HG03196 (cell line): ENCODE results near the gene ZNF624.
"Not testable (repeated sequence)": the region's sequence is repeated elsewhere in the genome, so short reads cannot be mapped to it uniquely, and the experiment has no call there.

Experiments used
- ATAC-seq: cut with Tn5 transposase; IDR thresholded peaks from one replicate; pipeline ENCODE4 v1.9.1; 2021; ENCODE audit not compliant: unreplicated experiment

ZNF624 gene

DNA sequence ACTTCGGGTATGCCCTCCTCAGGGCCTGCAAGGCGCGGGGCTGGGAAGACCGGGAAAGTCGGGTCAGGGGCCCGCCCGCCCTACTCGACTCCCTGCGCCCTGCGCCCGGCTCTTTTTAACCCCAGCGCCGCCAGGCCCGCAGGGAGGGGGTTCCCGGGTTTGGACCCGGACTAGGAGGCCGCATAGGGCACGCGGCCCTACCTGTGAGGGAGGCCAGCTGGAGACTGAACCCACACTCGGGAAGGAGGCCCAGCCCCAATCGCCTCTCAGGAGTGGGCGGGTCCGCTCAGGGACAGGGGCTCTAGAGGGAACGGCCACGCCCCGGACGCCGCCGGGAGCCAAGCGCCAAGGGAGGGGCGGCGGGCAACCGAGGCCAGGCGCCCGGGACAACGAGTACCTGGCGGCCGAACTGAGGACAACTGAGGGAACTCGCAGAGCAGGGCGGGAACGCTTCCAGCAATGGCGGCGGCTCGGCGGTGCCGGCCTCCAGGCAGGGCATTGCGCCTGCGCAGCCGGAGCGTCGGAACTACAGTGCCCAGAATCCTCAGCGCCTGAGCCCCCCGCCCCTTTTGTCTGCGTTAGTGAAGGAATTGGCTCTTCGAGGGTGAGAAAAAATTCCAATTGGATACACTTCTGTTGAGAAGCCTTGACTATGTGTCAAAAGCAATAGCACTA lies at the start of gene ZNF624:
Gene ZNF624, minus strand, starts transcription at position 484 of the 675 bp plus-strand sequence.
- ATAC-seq: peak; percentile 94

GRCh38 chr17:16697603-16698002 lies 44.0 kb upstream of the ZNF624 start:
- not testable (repeated sequence) for ATAC-seq

GRCh38 chr17:16690447-16690846 lies 36.8 kb upstream of the ZNF624 start:
- ATAC-seq: not testable (repeated sequence)

- ATAC-seq: not testable (repeated sequence)
These were observed 36.2 kb upstream of the ZNF624 start, which contains the start of gene CCDC144A for GRCh38 chr17:16689731-16690281. Gene CCDC144A, plus strand, starts transcription at chr17:16690241. Its CDS starts 160 bp downstream, at chr17:16690401.

DNA sequence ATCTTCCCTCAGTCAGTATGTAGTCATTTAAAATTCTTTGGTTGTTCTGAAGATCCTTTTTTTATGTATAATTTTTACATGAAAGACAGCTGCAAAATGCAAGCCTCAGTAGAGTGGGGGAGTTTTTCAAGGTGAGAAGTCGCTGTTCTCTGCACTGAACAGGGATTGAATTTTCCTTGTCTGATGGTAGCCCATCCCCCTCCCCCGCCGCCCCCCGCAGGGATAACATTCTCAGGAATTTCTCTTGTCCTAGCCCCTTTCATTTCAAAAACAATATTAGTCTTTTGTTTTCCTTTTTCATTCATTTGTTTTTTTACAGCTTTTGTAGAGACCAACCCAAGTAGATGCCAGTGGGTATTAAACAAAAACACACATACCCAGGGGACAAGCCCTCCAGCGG lies 33.5 kb upstream of the ZNF624 start:
- ATAC-seq: not testable (repeated sequence)

GRCh38 chr17:16686019-16686418 lies 32.4 kb upstream of the ZNF624 start:
- ATAC-seq: not testable (repeated sequence)

GRCh38 chr17:16683290-16684138 lies 29.9 kb upstream of the ZNF624 start:
- not testable (repeated sequence) for ATAC-seq

DNA sequence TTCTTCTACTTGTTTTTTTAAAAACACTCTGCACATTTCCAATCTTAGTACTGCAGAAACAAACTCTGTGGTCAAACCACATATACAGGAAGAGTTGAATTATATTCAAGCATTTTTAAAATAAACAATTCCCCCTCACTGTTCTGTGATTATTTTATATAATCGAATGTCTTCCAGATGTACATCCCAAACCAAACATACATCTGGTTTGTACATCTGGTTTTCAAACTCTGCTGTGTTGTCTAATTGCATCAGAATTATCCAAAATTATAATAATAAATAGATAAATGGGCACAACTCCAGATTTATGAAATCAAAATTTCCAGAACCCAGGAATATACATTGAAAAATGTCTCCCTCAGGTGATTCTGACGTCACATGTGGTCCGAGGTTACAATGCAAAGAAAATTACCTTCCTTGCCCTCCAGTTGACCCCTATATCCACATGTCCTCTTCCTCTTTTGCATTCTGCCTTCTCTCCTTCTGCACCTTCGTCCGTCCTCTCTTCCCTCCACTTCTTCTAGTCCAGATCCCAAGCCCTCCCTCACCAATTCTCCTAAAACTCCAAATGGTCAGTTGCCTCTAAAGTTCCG lies 23.1 kb upstream of the ZNF624 start:
- no peak for ATAC-seq

- not testable (repeated sequence) for ATAC-seq
These were observed 13.4 kb upstream of the ZNF624 start for GRCh38 chr17:16666907-16667636.

- not testable (repeated sequence) for ATAC-seq
These were observed 12.9 kb upstream of the ZNF624 start for GRCh38 chr17:16666553-16666906.

DNA sequence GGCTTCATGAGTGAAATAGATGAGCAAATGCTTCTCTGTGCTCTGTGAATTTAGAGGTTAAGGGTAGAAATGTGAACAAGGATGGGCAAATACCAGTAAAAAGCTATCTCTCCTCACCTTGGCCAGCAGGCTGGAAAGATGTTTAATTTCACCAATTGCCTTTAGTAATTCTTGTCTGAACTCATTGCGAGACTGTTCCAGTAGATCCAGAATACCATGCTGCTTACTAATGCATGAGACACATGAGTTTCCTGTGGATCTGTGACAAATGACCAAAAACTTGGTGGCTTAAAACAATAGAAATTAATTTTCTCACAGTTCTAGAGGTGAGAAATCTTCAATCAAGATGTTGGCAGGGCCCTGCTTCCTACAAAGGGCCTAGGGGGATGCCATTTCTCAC lies 9.3 kb upstream of the ZNF624 start:
- ATAC-seq: no peak

GRCh38 chr17:16661217-16661616 lies 7.6 kb upstream of the ZNF624 start:
- ATAC-seq: no peak

DNA sequence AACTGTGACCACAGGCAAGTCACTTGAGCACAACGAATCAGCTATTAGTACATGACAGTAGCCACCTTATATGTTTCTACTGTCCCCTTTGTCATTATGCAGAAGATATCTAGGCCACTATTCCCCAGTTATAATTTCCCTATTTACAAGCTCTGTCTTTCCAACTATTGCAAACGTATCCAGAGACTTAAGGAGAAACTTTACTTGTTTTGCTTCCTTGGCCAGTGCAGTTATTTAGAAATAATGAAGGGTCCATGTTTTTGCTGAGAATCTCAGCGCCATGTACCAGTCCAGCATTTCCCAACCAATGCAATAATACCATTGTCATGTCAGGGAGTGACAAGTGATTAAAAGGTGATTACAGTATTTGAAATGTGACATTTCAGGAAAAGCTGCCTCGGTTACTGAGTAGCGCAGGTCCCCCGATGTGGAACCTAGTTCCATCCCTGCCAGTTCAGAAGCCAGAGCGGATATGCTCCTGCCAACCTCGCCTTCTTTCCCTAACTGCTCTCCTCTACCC lies 743 bp downstream of the ZNF624 start:
- no peak for ATAC-seq

- ATAC-seq: no peak
These were observed 1.4 kb downstream of the ZNF624 start for GRCh38 chr17:16652252-16652651.

DNA sequence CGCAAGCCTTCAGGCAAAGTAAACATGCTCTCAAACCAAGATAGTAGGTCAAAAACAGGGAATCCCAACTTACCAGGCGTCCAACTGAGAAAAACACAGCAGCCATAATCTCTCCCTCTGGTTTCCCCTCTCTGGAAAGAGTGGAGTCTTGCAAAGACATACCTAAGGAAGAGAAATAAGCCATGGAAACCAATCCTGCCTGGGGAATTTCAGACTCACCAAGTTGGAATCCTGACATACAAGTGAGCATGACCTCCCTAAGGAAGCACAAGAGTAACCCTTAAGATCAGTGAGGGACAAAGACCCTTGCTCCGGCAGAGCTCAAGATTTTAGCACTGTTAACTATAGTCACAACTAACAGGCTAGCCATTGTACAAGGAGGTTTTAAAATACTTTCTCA lies 4.1 kb downstream of the ZNF624 start:
- no peak for ATAC-seq

DNA sequence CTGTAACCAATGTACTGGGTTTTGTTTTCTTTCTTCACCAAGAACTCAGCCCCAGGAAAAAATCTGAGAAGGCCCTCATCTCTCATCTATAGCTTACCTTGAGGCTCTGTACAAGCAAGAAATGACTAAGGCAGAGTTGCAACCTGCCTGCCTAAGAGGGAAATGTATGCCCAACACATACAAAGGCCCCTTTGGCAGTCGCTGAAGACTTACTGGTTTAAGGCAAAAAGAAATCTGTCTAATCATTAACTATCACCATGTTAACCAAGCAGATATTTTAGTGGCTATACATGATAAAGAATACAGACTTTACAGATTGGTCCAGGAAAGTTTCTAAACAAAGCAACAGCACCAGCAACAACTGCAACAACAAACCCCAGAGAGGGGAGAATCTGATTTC lies 14.2 kb downstream of the ZNF624 start:
- ATAC-seq: no peak

DNA sequence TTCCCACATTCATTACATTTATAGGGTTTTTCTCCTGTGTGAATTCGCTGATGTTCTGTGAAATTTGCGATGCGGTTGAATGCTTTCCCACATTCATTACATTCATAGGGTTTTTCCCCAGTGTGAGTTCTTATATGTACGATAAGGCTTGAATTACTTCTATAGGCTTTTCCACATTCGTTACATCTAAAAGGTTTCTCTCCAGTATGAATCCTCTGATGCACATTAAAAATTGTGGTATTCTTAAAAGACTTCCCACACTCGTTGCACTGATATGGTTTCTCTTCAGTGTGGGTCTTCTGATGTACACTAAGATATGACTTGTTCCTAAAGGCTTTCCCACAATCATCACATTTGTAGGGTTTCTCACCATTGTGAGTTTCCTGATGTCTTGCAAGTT lies 30.4 kb downstream of the ZNF624 start:
- ATAC-seq: no peak

DNA sequence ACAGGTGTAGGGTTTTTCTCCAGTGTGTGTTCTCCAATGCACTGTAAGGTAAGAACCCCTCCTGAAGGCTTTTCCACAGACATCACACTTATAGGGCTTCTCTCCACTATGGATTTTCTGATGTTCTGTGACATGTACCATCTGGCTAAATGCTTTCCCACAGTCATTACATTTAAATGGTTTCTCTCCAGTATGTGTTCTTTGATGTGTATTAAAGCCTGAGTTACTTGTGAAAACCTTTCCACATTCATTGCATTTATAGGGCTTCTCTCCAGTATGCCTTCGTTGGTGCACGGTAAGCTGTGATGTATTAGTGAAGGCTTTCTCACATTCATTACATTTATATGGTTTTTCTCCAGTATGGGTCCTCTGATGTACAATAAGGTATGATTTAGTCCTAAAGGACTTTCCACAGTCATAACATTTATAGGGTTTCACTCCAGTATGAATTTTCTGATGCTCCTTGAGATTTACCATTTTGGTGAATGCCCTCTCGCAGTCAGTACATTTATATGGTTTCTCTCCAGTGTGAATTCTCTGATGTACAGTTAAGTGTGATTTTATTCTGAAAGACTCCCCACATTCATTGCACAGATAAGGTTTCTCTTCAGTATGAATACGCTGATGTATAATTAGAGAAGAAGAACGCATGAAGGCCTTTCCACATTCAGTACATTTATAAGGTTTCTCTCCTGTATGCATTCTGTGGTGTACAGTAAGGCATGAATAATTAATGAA lies 30.9 kb downstream of the ZNF624 start:
- no peak for ATAC-seq

DNA sequence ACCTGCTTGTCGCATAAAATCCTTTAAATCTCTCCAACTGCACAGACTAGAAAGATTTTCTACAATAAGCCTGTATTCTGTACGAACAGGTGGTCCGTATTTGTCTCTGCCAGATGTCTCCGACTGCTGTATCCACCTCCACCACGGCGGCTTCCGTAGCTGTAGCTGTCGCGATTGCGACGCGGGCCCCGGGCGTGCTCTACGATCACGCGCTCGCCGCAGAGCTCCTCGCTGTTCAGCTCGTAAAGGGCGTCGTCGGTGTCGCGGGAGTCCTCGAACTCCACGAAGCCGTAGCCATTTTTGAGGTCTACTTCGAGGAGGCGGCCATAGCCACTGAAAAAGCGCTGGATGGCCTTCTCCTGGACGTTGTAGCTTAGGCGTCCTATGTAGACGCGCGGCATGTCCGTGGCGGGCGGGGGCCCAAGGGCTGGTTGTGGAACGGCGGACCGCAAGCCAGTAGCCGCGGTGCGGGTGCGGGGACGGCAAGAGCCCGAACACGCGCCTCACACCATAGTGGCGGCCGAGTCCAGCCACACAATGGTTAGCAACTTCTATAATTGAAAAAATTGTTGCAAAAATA lies 36.1 kb downstream of the ZNF624 start:
- no peak for ATAC-seq

GRCh38 chr17:16599537-16599936 lies 54.1 kb downstream of the ZNF624 start:
- no peak for ATAC-seq
